ENCODE data around the gene SCIN. TPM values are rescaled to one million over a fixed set of nuclear protein-coding genes. Genes with fewer than 3 reads are reported as not detected.

The SCIN gene
- polyA plus RNA-seq, 1 of the 3 experiments (the other 2 are of a cell fraction): 0.02 TPM

DNA sequence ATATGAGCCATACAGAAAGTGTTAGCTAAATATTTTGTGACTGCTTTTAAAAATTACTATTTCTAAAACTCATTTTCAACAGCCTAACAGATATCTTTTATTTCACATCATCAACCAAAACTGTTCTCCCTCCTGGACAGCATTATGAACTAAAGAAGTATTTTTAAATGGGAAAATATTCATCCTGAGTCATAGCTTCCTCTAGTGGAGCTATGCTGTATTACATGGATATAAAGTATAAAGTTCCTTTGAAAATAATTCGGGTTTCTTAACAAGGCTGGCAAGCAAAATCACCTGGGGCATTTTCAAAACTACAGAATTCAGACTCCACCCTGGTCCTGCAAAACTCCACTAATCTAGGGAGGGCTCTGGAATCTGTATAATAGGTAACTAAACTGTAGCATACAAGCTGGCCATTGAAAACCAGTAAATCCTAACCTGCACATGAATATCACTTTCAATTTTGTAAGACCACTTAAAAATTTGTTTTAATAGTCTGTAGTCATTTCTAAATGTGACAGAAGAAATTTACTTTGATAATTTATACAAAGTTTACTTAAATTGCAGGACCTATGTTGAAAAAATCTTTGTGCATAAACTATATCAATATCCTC is 53.5 kb downstream of the SCIN start:
- POLR2A ChIA-PET: no interaction called here
- CTCF ChIA-PET: interaction anchor here (0.5 to 7.7 kb wide), 40 partner anchors 9 to 1909 kb away, joined by 3 to 124 read pairs (median 4); no protein-coding TSS in a partner anchor
- WGBS (ENCODE audit: low lambda C conversion rate): 3% methylated on average over 1 of the region's 1 CpG

DNA sequence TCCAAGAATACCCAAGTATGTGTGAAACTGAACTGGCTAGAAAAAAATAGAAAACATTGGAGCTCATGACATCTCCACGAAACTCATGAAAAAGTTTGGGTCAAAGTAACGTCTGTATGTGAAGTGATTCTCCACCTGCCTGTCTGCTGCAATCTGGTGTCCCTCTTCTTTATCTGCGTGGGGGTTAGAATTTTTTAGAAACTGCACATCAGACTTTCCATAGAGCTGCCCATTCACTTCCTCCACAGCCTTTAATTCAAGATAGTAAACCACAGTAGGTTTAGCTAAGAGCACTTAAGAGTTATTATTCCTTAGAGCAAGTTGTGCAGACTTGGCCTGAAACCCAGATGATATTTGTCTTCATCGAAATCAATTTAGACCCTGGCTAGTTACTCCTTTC is 55.3 kb downstream of the SCIN start:
- DNase-seq: no peak
- H3F3A ChIP-seq (replicated peaks; ENCODE audit: insufficient read depth): no peaks in the 10 kb centered on the region
- H3K9ac ChIP-seq: no peak overlapping the region
- WGBS (ENCODE audit: low lambda C conversion rate): 46% methylated on average over 4 of the region's 4 CpGs
- H3K4me3 ChIP-seq (ENCODE audit: low read depth in 2 of 2, low read length in 1 of 2): no peak overlapping the region
- ChIA-PET POLR2A (no interaction called here), CTCF (interaction anchor here (0.8 to 4.5 kb wide), 11 partner anchors 9 to 636 kb away, joined by 3 to 42 read pairs (median 3); no protein-coding TSS in a partner anchor)
- H4K20me1 ChIP-seq (ENCODE audit: insufficient read depth): no peaks in the 10 kb centered on the region
- H3K4me2 ChIP-seq: no peak overlapping the region
- no peak overlapping the region for H2AFZ ChIP-seq (ENCODE audit: low read depth)
- no peaks in the 10 kb centered on the region for H3K9me3 ChIP-seq
- peaks cover 0 to 9% of the 10 kb centered on the region in 2 experiments; a peak in 2 of 4 replicates for H3K4me1 ChIP-seq (ENCODE audit: control insufficient read depth in 1 of 2, insufficient read depth in 2 of 2, low read depth in 1 of 2, low read length in 1 of 2)
- H3K27ac ChIP-seq (ENCODE audit: low read depth in 2 of 2, low read length in 1 of 2): no peak overlapping the region
- H3K9me2 ChIP-seq: no peaks in the 10 kb centered on the region
- no peaks in the 10 kb centered on the region for H3K36me3 ChIP-seq (replicated peaks in 1 of 2; ENCODE audit: control insufficient read depth in 1 of 2, insufficient read depth in 2 of 2, low read length in 1 of 2)
- peaks cover 8% of the 10 kb centered on the region; the same call in 1 of the 2 replicates for H3K27me3 ChIP-seq (ENCODE audit: insufficient read depth)
- TF ChIP-seq TEAD4 (IDR thresholded peaks at IDR 0.05; ENCODE audit: borderline replicate concordance, insufficient read depth) (no peak), JUND (IDR thresholded peaks at IDR 0.05) (no peak)
- H3K79me2 ChIP-seq (ENCODE audit: insufficient read depth): no peaks in the 10 kb centered on the region

More for the DNA sequence above, 53.5 kb downstream of the SCIN start:
- no peaks in the 10 kb centered on the region for H4K20me1 ChIP-seq (ENCODE audit: insufficient read depth)
- H3K27ac ChIP-seq (ENCODE audit: low read depth in 2 of 2, low read length in 1 of 2): no peak overlapping the region
- H3K9me3 ChIP-seq: no peaks in the 10 kb centered on the region
- H3F3A ChIP-seq (replicated peaks; ENCODE audit: insufficient read depth): peaks cover 3% of the 10 kb centered on the region
- peak; percentile 29 for DNase-seq
- H3K4me1 ChIP-seq (ENCODE audit: control insufficient read depth in 1 of 2, insufficient read depth in 2 of 2, low read depth in 1 of 2, low read length in 1 of 2): peaks cover 0 to 4% of the 10 kb centered on the region in 2 experiments; a peak in 1 of 4 replicates
- TF ChIP-seq, protein P1, sequence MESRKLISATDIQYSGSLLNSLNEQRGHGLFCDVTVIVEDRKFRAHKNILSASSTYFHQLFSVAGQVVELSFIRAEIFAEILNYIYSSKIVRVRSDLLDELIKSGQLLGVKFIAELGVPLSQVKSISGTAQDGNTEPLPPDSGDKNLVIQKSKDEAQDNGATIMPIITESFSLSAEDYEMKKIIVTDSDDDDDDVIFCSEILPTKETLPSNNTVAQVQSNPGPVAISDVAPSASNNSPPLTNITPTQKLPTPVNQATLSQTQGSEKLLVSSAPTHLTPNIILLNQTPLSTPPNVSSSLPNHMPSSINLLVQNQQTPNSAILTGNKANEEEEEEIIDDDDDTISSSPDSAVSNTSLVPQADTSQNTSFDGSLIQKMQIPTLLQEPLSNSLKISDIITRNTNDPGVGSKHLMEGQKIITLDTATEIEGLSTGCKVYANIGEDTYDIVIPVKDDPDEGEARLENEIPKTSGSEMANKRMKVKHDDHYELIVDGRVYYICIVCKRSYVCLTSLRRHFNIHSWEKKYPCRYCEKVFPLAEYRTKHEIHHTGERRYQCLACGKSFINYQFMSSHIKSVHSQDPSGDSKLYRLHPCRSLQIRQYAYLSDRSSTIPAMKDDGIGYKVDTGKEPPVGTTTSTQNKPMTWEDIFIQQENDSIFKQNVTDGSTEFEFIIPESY (IDR thresholded peaks at IDR 0.05; ENCODE audit: borderline replicate concordance, low read depth): no peak
- TF ChIP-seq TCF12 (IDR thresholded peaks at IDR 0.05): no peak
- no peak for TF ChIP-seq RCOR1 (IDR thresholded peaks at IDR 0.05; ENCODE audit: low read length)
- TF ChIP-seq, protein P2, sequence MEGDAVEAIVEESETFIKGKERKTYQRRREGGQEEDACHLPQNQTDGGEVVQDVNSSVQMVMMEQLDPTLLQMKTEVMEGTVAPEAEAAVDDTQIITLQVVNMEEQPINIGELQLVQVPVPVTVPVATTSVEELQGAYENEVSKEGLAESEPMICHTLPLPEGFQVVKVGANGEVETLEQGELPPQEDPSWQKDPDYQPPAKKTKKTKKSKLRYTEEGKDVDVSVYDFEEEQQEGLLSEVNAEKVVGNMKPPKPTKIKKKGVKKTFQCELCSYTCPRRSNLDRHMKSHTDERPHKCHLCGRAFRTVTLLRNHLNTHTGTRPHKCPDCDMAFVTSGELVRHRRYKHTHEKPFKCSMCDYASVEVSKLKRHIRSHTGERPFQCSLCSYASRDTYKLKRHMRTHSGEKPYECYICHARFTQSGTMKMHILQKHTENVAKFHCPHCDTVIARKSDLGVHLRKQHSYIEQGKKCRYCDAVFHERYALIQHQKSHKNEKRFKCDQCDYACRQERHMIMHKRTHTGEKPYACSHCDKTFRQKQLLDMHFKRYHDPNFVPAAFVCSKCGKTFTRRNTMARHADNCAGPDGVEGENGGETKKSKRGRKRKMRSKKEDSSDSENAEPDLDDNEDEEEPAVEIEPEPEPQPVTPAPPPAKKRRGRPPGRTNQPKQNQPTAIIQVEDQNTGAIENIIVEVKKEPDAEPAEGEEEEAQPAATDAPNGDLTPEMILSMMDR (IDR thresholded peaks at IDR 0.05): peak; percentile 99
- peak; percentile 79 for TF ChIP-seq RAD21 (IDR thresholded peaks at IDR 0.05; ENCODE audit: low read length)
- TF ChIP-seq, protein P3, sequence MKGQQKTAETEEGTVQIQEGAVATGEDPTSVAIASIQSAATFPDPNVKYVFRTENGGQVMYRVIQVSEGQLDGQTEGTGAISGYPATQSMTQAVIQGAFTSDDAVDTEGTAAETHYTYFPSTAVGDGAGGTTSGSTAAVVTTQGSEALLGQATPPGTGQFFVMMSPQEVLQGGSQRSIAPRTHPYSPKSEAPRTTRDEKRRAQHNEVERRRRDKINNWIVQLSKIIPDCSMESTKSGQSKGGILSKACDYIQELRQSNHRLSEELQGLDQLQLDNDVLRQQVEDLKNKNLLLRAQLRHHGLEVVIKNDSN (IDR thresholded peaks at IDR 0.05; ENCODE audit: borderline replicate concordance, low read depth): no peak
- no peak for TF ChIP-seq CHD2 (IDR thresholded peaks at IDR 0.05; ENCODE audit: low read length, partially characterized antibody)
- TF ChIP-seq SMC3 (IDR thresholded peaks at IDR 0.05; ENCODE audit: low read depth, low read length): peak; percentile 78
- TF ChIP-seq JUND (IDR thresholded peaks at IDR 0.05): no peak
- no peak for TF ChIP-seq FOXM1 (IDR thresholded peaks at IDR 0.05; ENCODE audit: low read depth)
- H3K4me3 ChIP-seq (ENCODE audit: low read depth in 2 of 2, low read length in 1 of 2): peak overlapping the region in 1 of 2 experiments; percentile 19; a peak in 1 of 4 replicates
- H3K27me3 ChIP-seq (ENCODE audit: insufficient read depth): no peaks in the 10 kb centered on the region
- no peaks in the 10 kb centered on the region for H3K36me3 ChIP-seq (replicated peaks in 1 of 2; ENCODE audit: control insufficient read depth in 1 of 2, insufficient read depth in 2 of 2, low read length in 1 of 2)
- no peaks in the 10 kb centered on the region for H3K9me2 ChIP-seq
- H2AFZ ChIP-seq (ENCODE audit: low read depth): no peak overlapping the region
- H3K79me2 ChIP-seq (ENCODE audit: insufficient read depth): no peaks in the 10 kb centered on the region
- H3K4me2 ChIP-seq: peak overlapping the region; percentile 27
- no peak overlapping the region for H3K9ac ChIP-seq

Measured in SK-N-SH (cell line).